HG03469 (cell line): Measurements from ENCODE around the gene HEYL.
"Not testable (repeated sequence)": the region's sequence is repeated elsewhere in the genome, so short reads cannot be mapped to it uniquely, and the experiment has no call there.

Experiments
- ATAC-seq: cut with Tn5 transposase; IDR thresholded peaks from one replicate; pipeline ENCODE4 v1.9.1; 2021; ENCODE audit warnings: mild to moderate bottlenecking, moderate library complexity, moderate number of reproducible peaks; ENCODE audit not compliant: unreplicated experiment

The HEYL gene

DNA sequence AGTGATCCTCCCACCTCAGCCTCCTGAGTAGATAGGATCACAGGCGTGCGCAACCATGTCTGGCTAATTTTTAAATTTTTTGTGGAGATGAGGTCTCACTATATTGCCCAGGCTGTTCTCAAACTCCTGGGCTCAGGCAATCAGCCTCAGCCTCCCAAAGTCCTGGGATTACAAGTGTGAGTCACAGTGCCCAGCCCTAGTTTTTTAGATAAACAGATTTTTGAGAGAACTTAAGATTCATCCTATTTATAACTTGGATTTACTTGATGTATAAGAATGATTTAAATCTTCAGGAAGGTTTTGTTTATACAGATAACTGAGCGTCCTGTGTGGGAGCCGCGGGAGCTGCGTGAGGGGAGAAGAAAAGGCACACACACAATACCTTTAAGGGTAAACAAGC lies 26.2 kb downstream of the HEYL start:
- ATAC-seq: no peak

GRCh38 chr1:39609618-39610331 lies 29.7 kb downstream of the HEYL start:
- no peak for ATAC-seq

GRCh38 chr1:39608921-39609320 lies 30.5 kb downstream of the HEYL start:
- no peak for ATAC-seq

DNA sequence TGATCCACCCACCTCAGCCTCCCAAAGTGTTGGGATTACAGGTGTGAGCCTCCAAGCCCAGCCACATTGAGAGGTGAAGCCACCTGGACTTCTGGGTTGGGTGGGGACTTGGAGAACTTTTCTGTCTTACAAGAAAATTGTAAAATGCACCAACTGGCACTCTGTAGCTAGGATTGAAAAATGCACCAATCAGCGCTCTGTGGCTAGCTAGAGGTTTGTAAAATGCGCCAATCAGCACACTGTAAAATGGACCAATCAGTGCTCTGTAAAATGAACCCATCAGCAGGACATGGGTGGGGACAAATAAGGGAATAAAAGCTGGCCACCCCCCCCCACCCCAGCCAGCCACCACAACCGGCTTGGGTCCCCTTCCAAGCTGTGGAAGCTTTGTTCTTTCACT lies 35.8 kb downstream of the HEYL start:
- not testable (repeated sequence) for ATAC-seq

- ATAC-seq: not testable (repeated sequence)
Observed at GRCh38 chr1:39601667-39602255, 37.7 kb downstream of the HEYL start.

DNA sequence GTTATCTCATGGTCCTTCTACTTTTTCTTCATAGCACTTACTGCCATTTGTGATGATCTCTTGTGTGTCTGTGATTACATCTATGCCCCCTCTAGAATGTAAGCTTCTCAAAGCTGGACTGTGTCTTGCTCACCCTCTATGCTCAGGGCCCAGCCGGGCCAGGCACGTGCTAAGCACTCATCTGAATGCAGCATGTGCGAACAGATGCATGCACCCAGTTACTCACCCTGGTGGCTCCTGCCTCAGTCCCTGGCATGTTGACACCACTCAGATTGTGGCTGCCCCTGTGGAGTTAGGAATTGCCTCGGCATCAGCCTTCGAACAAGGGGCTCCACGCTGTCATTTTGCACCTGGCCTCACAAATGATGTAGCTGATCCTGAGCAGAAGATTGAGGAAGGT lies 43.3 kb downstream of the HEYL start:
- no peak for ATAC-seq

GRCh38 chr1:39593386-39593785 lies 46.1 kb downstream of the HEYL start:
- ATAC-seq: no peak

- no peak for ATAC-seq
Observed at GRCh38 chr1:39592069-39592468, 47.4 kb downstream of the HEYL start.

GRCh38 chr1:39590546-39590945 lies 48.9 kb downstream of the HEYL start:
- no peak for ATAC-seq

DNA sequence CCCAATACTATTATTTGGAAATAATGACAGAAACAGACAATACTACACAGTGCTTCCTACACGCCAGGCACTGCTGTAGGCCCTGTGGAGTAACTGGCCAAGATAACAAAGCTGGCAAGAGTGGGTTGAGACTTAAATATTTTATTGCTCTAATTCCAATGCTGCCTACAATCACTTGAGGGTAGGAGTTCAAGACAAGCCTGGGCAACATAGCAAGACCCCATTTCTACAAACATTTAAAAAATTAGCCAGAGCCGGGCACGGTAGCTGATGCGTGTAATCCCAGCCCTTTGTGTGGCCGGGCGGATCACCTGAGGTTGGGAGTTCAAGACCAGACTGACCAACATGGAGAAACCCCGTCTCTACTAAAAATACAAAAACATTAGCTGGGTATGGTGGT lies 53.5 kb downstream of the HEYL start:
- ATAC-seq: no peak

- peak; percentile 24 for ATAC-seq
Observed at GRCh38 chr1:39576016-39576657, 63.3 kb downstream of the HEYL start.

GRCh38 chr1:39575191-39576015 lies 64.0 kb downstream of the HEYL start:
- ATAC-seq: no peak

DNA sequence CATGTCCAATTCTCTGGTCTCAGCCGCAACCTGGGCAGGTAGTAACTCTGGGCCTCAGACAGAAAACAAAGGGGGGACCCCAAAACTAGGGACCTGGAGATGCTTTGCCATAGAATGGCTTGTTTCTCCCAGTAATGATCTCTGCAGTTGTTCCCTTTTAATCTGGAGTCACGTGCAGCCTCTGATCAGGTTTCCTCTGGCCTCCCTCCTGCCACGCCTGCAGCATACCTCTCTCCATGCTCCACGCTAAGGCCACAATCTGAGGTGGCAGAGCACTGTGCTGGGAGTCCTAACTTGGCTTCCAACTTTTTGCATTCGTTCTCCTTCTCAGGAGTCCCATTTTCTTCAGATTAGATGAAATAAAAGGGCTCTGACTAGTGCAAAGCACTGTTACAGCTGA lies 64.8 kb downstream of the HEYL start:
- no peak for ATAC-seq
